SK-N-SH treated with all-trans-retinoic acid at 6 μM for 48 hours (cell line): ENCODE results near the gene DMAP1.

Experiments used
- BACH2 ChIP-seq: fragments of 250-450 bp; sonication (Bioruptor Pico); IDR thresholded peaks from 2 replicates; pipeline ENCODE4 v1.9.0; 2021; ENCODE audit warnings: mild to moderate bottlenecking, borderline replicate concordance
- CREB5 ChIP-seq: fragments of 250-450 bp; sonication (Bioruptor Pico); IDR thresholded peaks from 2 replicates; pipeline ENCODE4 v1.5.1; 2020; ENCODE audit warnings: low read depth, mild to moderate bottlenecking, moderate library complexity
- CSDC2 ChIP-seq: fragments of 250-450 bp; sonication (Bioruptor Pico); IDR thresholded peaks from 2 replicates; pipeline ENCODE4 v1.5.0; 2020; ENCODE audit warnings: mild to moderate bottlenecking, moderate library complexity
- ESRRG ChIP-seq: fragments of 250-450 bp; sonication (Bioruptor Pico); IDR thresholded peaks from 2 replicates; pipeline ENCODE4 v1.6.1; 2021; ENCODE audit warnings: mild to moderate bottlenecking
- ISL1 ChIP-seq: fragments of 250-450 bp; sonication (Bioruptor Pico); IDR thresholded peaks from 2 replicates; pipeline ENCODE4 v2.1.2; 2022; ENCODE audit warnings: mild to moderate bottlenecking, moderate library complexity
- OSR1 ChIP-seq: fragments of 250-450 bp; sonication (Bioruptor Pico); IDR thresholded peaks from 2 replicates; pipeline ENCODE4 v1.8.0; 2022; ENCODE audit warnings: moderate library complexity, mild to moderate bottlenecking, inconsistent platforms
- PATZ1 ChIP-seq: fragments of 250-450 bp; sonication (Bioruptor Pico); IDR thresholded peaks from 2 replicates; pipeline ENCODE4 v1.8.0; 2020; ENCODE audit warnings: mild to moderate bottlenecking, moderate library complexity, borderline replicate concordance
- RARB ChIP-seq: fragments of 250-450 bp; sonication (Bioruptor Pico); IDR thresholded peaks from 2 replicates; pipeline ENCODE4 v1.8.0; 2021; ENCODE audit warnings: mild to moderate bottlenecking, moderate library complexity
- SNAI2 ChIP-seq: fragments of 250-450 bp; sonication (Bioruptor Pico); IDR thresholded peaks from 2 replicates; pipeline ENCODE4 v1.5.0; 2020; ENCODE audit warnings: mild to moderate bottlenecking, moderate library complexity
- TCF4 ChIP-seq: fragments of 250-450 bp; sonication (Bioruptor Pico); IDR thresholded peaks from 2 replicates; pipeline ENCODE4 v1.8.0; 2021; ENCODE audit warnings: mild to moderate bottlenecking, moderate library complexity, borderline replicate concordance
- TOX ChIP-seq: fragments of 250-450 bp; sonication (Bioruptor Pico); IDR thresholded peaks from 2 replicates; pipeline ENCODE4 v1.8.0; 2021; ENCODE audit warnings: mild to moderate bottlenecking, moderate library complexity, borderline replicate concordance
- ZC3H10 ChIP-seq: fragments of 250-450 bp; sonication (Bioruptor Pico); IDR thresholded peaks from 2 replicates; pipeline ENCODE4 v1.5.1; 2021; ENCODE audit warnings: mild to moderate bottlenecking, moderate library complexity
- ZNF70 ChIP-seq: fragments of 450-650 bp; formaldehyde crosslinking; IDR thresholded peaks from 2 replicates; pipeline ENCODE4 v1.5.0; 2020; ENCODE audit warnings: mild to moderate bottlenecking, moderate library complexity
- ZNF8 ChIP-seq: fragments of 450-650 bp; formaldehyde crosslinking; IDR thresholded peaks from 2 replicates; pipeline ENCODE4 v1.5.0; 2020; ENCODE audit warnings: mild to moderate bottlenecking, moderate library complexity

GRCh38 chr1:44264451-44264771, 51.1 kb downstream of the DMAP1 start:
- TF ChIP-seq ESRRG (CRISPR knock-in tag) (no peak), SNAI2 (CRISPR knock-in tag) (no peak), ZNF70 (CRISPR knock-in tag) (no peak), CSDC2 (CRISPR knock-in tag) (no peak), BACH2 (CRISPR knock-in tag) (no peak), RARB (CRISPR knock-in tag) (no peak), ZC3H10 (CRISPR knock-in tag) (no peak), ZNF8 (CRISPR knock-in tag) (no peak), CREB5 (CRISPR knock-in tag) (no peak), PATZ1 (CRISPR knock-in tag) (no peak), TCF4 (no peak), TOX (CRISPR knock-in tag) (no peak), ISL1 (CRISPR knock-in tag) (no peak), OSR1 (CRISPR knock-in tag) (no peak)
